Sigmoid colon (tissue), 4 donors: ENCODE data around the gene FOLR2.

ENCODE experiments used
- CTCF ChIP-seq, 4 experiments: fragments of 450-650 bp in 3 of 4; fragments of 200-600 bp in 1 of 4; IDR thresholded peaks; one replicate each; pipeline ENCODE4 v1.5.1; 2016 to 2019; ENCODE audit warnings: antibody characterized with exemption in 4 of 4, mild to moderate bottlenecking in 3 of 4, moderate library complexity in 2 of 4
- POLR2A ChIP-seq, 2 donors: fragments of 450-650 bp; IDR thresholded peaks; one replicate each; pipeline ENCODE4 v1.6.1; 2016; ENCODE audit warnings: antibody characterized with exemption in 2 of 2, mild to moderate bottlenecking in 2 of 2, moderate library complexity in 2 of 2
- POLR2AphosphoS5 ChIP-seq, 4 donors: sonication (generic); formaldehyde crosslinking; IDR thresholded peaks; one replicate each; pipeline ENCODE4 v1.6.1; 2017; ENCODE audit warnings: antibody characterized with exemption in 4 of 4

GRCh38 chr11:72236083-72236697 is 19.6 kb downstream of the FOLR2 start:
- TF ChIP-seq CTCF (IDR thresholded peaks at IDR 0.05) (no peak), POLR2A (IDR thresholded peaks at IDR 0.05) (no peak), POLR2AphosphoS5 (IDR thresholded peaks at IDR 0.05) (no peak)
